NCI-H1105 (cell line): ENCODE measurements around the gene CGNL1.

ENCODE experiments used
- DNase-seq: peaks from one replicate; lab custom pipeline; 2025; lab: John Stamatoyannopoulos, UW

The CGNL1 gene

GRCh38 chr15:57375827-57376695, at the start of gene CGNL1:
CGNL1 (plus strand) TSS chr15:57376505; CDS start chr15:57438000, 61,495 bp downstream.
- no peak for DNase-seq

- DNase-seq, result no peak
Observed at GRCh38 chr15:57327985-57328471, 48.3 kb upstream of the CGNL1 start.

GRCh38 chr15:57328479-57328878, 47.8 kb upstream of the CGNL1 start:
- DNase-seq, result no peak

GRCh38 chr15:57328897-57329296, 47.4 kb upstream of the CGNL1 start:
- no peak for DNase-seq

GRCh38 chr15:57329582-57330367, 46.5 kb upstream of the CGNL1 start:
- DNase-seq, result no peak

- DNase-seq, result no peak
Observed at GRCh38 chr15:57330619-57331340, 45.5 kb upstream of the CGNL1 start.

- no peak for DNase-seq
Observed at GRCh38 chr15:57332326-57332725, 44.0 kb upstream of the CGNL1 start.

GRCh38 chr15:57333487-57333886, 42.8 kb upstream of the CGNL1 start:
- no peak for DNase-seq

- DNase-seq, result no peak
Observed at GRCh38 chr15:57334257-57334656, 42.0 kb upstream of the CGNL1 start.

GRCh38 chr15:57335293-57335715, 41.0 kb upstream of the CGNL1 start:
- DNase-seq, result no peak

- no peak for DNase-seq
Observed at GRCh38 chr15:57335719-57336118, 40.6 kb upstream of the CGNL1 start.

GRCh38 chr15:57337868-57338411, 38.4 kb upstream of the CGNL1 start:
- DNase-seq, result no peak

GRCh38 chr15:57339321-57339720, 37.0 kb upstream of the CGNL1 start:
- no peak for DNase-seq

- peak; percentile 61 for DNase-seq
Observed at GRCh38 chr15:57340682-57341259, 35.5 kb upstream of the CGNL1 start.

GRCh38 chr15:57343048-57343447, 33.3 kb upstream of the CGNL1 start:
- no peak for DNase-seq

- DNase-seq, result no peak
Observed at GRCh38 chr15:57343498-57343897, 32.8 kb upstream of the CGNL1 start.

GRCh38 chr15:57344282-57344681, 32.0 kb upstream of the CGNL1 start:
- DNase-seq, result no peak

- DNase-seq, result no peak
Observed at GRCh38 chr15:57345584-57345983, 30.7 kb upstream of the CGNL1 start.

- DNase-seq, result no peak
Observed at GRCh38 chr15:57348081-57348480, 28.2 kb upstream of the CGNL1 start.

GRCh38 chr15:57352535-57353316, 23.6 kb upstream of the CGNL1 start:
- DNase-seq, result no peak

- no peak for DNase-seq
Observed at GRCh38 chr15:57353317-57353804, 22.9 kb upstream of the CGNL1 start.
